HG02973 (cell line): ENCODE measurements around the gene SELENOV.

Experiments used
- ATAC-seq: cut with Tn5 transposase; IDR thresholded peaks from one replicate; pipeline ENCODE4 v1.9.1; 2021; ENCODE audit warnings: moderate library complexity; ENCODE audit not compliant: unreplicated experiment

Gene SELENOV

GRCh38 chr19:39555883-39556282 lies 40.9 kb downstream of the SELENOV start:
- ATAC-seq: no peak

DNA sequence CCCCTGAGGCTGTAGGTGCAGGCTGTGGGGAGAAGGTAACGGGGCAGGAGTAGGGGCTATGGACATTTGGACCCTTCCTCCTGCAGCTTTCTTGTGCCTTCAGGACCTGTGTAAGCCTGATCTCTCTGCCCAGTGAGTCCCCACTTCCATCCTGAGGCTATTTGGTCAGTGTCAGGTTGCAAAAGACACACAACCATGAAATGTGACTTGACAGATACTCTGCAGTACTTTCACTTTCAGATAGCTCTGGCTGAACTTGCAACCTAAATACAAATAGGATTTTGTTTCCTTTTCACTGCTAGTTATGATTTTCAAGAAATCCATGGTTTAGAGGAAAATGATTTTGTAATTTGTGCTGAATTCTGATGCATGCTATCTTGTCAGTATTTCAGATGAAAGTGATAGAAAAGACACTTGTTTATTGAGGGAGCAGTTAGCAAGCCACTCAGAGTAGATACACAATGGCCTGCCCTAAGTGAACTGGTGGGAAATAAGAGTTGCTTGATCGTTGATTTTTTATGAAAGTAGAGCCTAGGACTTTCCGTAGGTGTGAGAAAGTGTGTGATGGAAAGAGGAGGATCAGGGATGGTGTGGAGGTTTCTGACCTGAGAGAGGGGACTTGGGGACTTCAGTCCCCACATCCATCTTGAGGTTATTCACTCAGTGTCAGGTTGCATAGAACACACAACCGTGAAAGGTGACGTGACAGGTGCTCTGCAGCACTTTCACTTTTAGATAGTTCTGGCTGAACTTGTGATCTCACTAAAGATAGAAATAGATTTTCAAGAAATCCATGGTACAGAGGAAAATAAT lies 43.1 kb downstream of the SELENOV start:
- ATAC-seq: no peak

DNA sequence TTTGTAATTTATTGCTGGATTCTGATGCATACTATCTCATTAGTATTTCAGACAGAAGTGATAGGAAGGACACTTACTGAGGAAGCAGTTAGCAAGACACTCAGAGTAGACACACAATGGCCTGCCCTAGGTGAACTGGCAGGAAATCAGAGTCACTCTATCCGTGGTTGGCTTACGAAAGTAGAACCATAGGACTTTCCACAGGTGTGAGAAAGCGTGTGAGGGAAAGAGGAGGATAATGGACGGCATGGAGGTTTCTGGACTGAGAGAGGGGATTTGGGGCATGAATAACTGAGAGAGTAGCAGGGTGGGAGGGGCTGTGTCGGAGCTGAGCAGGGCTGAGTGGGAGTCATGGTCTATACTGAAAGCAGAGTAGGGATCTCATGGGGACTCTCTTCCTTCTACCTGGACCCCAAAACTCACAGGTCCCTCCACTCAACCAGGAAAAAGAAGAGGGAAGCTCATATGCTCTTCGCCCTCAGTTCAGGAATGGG lies 43.7 kb downstream of the SELENOV start:
- no peak for ATAC-seq

DNA sequence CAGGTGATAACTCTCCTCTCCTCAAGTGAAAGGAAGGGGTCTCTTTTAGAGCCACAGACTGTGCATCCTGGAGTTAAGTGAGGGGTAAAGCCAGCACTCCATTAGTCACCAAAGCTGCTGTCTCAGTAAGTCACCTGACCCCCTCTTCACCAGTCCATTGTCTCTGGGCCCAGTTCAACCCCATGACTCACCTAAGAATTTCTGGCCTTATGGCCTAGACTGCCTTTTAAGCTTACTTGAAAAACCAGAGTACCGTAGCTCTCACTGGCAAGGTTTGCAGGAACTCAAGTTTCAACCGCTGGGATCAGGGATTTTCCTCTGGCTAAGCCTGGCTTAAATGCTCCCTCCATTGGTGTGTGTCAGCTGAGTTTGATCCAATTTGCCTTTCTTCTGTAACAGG lies 48.5 kb downstream of the SELENOV start:
- no peak for ATAC-seq

DNA sequence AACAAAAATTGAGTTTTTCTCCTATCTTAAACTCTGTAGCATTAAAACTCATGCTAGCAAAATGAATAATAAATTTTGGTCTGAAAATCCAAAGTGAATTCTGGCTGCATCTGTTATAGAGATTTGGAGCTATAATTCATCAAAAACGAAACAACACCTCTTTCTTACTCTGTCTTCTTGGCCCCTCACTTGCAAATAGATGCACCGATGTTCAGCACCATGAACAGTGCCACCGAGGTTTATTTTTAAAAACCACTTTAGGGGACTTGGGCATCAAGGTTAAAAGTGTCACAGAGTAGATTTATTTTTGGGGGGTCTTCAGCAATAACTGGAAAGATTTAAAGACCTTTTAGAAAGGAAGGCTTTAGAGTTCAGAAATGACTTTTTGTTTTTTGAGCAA lies 51.1 kb downstream of the SELENOV start:
- ATAC-seq: no peak

GRCh38 chr19:39568604-39569003 lies 53.7 kb downstream of the SELENOV start:
- ATAC-seq: no peak
